ENCODE measurements around the gene PTGDR2.

The PTGDR2 gene

GRCh38 chr11:60874421-60875365 is 18.9 kb upstream of the PTGDR2 start:
- DNase-seq (ENCODE audit: extremely low read depth in 1 of 2, low read depth in 1 of 2) = no peak

DNA sequence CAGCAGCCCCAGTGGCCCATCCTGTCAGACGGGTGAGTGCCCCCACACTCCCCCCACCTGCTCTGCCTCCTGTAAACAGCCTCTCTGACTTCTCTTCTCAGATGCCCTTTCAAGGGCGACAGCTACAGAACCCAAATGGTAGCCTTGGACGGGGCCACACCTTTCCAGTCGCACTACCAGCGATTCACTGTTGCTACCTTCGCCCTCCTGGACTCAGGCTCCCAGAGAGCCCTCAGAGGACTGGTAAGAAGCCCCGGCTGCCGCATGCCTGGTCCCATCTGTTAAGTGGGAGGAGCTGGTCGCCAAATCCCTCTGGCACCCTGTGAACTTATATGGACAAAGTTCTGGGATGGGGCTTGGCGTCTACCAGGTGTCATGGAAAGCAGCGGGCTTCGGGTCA is 17.8 kb upstream of the PTGDR2 start:
- no peak for DNase-seq (ENCODE audit: extremely low read depth in 1 of 2, low read depth in 1 of 2)

GRCh38 chr11:60872961-60873524 is 17.3 kb upstream of the PTGDR2 start:
- no peak for DNase-seq (ENCODE audit: extremely low read depth in 1 of 2, low read depth in 1 of 2)

GRCh38 chr11:60872124-60872960 is 16.6 kb upstream of the PTGDR2 start:
- DNase-seq (ENCODE audit: extremely low read depth in 1 of 2, low read depth in 1 of 2) = no peak

DNA sequence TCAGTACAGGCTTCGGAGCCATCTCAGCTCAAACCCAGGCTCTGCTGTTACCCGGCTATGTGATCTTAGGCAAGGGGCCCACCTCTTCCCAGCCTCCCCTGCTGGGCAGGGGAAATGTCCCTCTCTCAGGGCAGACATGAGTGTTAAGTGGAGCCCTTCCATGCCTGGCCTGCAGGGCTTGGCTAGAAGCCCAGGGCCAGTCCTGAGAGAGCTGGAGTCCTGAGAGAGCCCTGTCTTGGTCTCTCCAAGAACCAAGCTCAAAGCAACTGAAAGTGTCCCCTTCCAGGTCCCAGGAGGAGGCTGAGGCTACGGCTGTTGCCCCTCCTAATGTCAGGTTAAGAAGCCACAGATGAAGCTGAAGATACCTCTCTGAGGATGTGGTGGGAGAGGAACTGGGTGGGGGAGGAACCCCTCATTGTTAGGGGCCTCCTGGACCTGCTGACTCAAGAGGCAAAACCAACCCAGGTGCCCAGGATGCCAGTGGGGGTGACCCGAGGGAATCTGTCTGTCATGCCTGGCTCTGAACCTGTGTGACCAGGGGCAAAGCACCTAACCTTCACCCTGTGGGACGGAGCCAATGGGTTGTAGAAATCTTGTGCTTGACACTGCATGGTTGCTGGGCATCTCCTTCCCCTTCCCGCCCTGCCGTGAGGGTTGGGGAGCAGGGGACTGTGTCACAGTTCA is 15.8 kb upstream of the PTGDR2 start:
- no peak for DNase-seq (ENCODE audit: extremely low read depth in 1 of 2, low read depth in 1 of 2)

GRCh38 chr11:60870733-60871377 is 15.1 kb upstream of the PTGDR2 start:
- DNase-seq (ENCODE audit: extremely low read depth in 1 of 2, low read depth in 1 of 2) = no peak

GRCh38 chr11:60870276-60870675 is 14.5 kb upstream of the PTGDR2 start:
- no peak for DNase-seq (ENCODE audit: extremely low read depth in 1 of 2, low read depth in 1 of 2)

DNA sequence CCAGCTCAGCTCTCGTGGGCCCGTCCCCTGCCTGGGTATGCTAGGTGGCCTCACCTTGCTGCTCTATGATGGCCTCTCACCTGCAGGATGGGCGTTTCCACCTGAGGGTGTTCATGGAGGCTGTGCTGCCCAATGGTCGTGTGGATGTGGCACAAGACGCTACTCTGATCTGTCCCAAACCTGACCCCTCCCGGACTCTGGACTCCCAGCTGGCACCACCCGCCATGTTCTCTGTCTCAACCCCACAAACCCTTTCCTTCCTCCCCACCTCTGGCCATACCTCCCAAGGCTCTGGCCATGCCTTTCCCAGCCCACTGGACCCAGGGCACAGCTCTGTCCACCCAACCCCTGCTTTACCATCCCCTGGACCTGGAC is 13.7 kb upstream of the PTGDR2 start:
- no peak for DNase-seq (ENCODE audit: extremely low read depth in 1 of 2, low read depth in 1 of 2)

GRCh38 chr11:60868682-60869450 is 13.1 kb upstream of the PTGDR2 start:
- no peak for DNase-seq (ENCODE audit: extremely low read depth in 1 of 2, low read depth in 1 of 2)

- no peak for DNase-seq (ENCODE audit: extremely low read depth in 1 of 2, low read depth in 1 of 2)
Measured at GRCh38 chr11:60867871-60868681, 12.3 kb upstream of the PTGDR2 start.

- no peak for DNase-seq (ENCODE audit: extremely low read depth in 1 of 2, low read depth in 1 of 2)
Measured at GRCh38 chr11:60866911-60867870, 11.4 kb upstream of the PTGDR2 start, which contains the start of gene ZP1. TSS of gene ZP1 (plus strand) at chr11:60867542. CDS start at chr11:60867562, 20 bp downstream.

DNA sequence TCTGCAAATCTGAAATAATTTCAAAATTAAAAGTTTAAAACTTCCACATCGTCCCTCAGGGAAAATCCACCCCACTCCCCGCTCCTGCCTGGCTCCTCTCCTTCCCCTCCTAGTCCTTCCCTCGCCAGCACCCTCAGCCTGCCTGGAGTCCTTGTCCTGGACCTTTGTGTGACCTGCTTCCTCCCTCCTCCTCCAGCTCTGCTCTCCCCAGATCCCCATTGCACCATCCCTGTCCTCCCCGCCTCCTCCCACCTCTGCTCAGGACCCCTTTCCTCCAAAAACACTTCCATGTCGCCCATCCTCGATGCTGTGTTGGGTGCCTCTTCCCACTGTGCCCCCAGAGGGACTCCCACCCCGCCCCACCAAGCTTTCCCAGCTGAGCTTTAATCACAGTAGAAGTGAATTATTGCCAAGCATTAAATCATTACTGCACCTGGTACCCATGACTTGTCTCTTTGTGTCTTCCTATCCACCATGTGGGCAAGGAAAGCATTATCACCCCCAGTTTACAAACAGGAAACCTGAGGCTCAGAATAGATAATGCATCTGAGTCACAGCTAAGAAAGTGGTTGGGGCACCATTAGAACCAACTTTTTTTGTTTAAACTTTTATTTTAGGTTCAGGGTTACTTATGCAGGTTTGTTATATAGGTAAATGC is 9.2 kb upstream of the PTGDR2 start:
- no peak for DNase-seq (ENCODE audit: extremely low read depth in 1 of 2, low read depth in 1 of 2)

DNA sequence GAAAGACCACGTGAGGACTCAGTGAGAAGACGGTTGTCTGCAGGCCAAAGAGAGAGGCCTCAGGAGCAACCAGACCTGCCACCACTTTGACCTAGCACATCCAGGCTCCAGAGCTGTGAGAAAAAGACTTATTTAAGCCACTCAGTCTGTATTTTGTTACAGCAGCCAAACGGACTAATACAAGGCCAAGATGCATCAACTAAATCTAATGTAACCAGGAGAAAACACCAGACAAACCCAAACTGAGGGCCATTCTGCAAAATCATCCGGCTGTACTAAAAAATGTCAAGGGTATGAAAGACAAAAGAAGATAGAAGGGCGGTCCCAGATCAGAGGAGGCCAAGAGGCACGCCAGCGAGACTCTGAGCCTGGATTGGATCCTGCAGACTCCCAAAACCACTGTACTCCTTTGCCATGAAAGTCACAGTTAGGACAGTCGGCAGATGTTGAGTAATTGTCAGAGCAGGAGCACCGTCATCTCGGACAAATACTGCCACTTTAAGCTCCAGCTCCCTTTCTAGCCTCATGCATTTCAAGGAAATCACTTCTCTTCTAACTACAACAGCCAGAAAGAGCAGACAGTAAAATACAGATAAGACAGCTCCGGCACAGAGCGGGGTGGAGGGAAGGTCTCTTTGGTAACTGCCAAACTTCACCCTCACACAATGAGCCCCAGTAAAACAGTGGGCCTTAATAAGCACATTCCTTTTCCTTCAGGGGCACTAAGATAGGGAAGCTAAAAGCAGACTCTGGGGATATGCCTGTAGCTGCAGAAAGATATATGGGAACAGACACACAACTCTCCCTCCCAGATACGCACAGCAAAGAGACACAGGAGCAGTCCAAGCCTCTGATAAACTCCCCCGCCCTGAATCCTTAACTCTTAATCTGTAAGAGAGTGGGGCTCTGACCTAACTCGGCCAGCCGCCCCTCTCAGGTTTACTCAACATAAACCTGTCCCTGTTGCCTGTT is 8.1 kb upstream of the PTGDR2 start:
- DNase-seq (ENCODE audit: extremely low read depth in 1 of 2, low read depth in 1 of 2) = no peak

- DNase-seq (ENCODE audit: extremely low read depth in 1 of 2, low read depth in 1 of 2) = no peak
Measured at GRCh38 chr11:60862171-60862570, 6.4 kb upstream of the PTGDR2 start.

DNA sequence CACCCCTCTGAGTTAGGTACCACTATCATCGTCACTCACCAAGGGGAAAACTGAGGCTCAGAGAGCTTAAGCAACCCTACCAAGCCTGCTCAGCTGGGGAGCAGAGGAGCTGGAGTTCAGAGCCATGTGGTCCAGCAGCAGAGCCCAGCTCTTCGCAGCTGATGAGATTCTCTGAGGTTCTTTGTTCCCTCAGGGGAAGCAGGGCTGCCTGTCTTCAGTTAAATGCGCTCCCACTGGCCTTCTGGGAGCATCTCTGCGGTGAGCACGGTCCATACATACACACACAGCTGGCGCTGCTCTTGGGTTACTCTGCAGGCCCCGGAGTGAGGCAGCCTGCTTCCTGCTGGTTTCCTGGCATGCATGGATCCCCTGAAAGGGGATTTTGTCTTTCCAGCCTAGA is 5.2 kb upstream of the PTGDR2 start:
- no peak for DNase-seq (ENCODE audit: extremely low read depth in 1 of 2, low read depth in 1 of 2)
